GM21529 (cell line): Measurements from ENCODE around the gene ETDB.
"Not testable (repeated sequence)": the region's sequence is repeated elsewhere in the genome, so short reads cannot be mapped to it uniquely, and the experiment has no call there.

Experiments
- ATAC-seq: cut with Tn5 transposase; IDR thresholded peaks from one replicate; pipeline ENCODE4 v1.9.1; 2021; ENCODE audit not compliant: unreplicated experiment

Gene ETDB

GRCh38 chrX:135120056-135120576 is at the start of gene ETDB:
ETDB (minus strand) TSS chrX:135120526; CDS start chrX:135119261, 1,265 bp downstream.
- not testable (repeated sequence) for ATAC-seq

GRCh38 chrX:135169534-135169933 is 49.2 kb upstream of the ETDB start:
- ATAC-seq, result not testable (repeated sequence)

- ATAC-seq, result no peak
These were observed 48.2 kb upstream of the ETDB start for GRCh38 chrX:135168486-135168885.

GRCh38 chrX:135154688-135155087 is 34.4 kb upstream of the ETDB start:
- not testable (repeated sequence) for ATAC-seq

- not testable (repeated sequence) for ATAC-seq
These were observed 5.8 kb upstream of the ETDB start for GRCh38 chrX:135126145-135126544.

GRCh38 chrX:135116064-135116463 is 4.3 kb downstream of the ETDB start:
- not testable (repeated sequence) for ATAC-seq

- ATAC-seq, result peak; percentile 96
These were observed 5.9 kb downstream of the ETDB start for GRCh38 chrX:135114392-135114791.

- ATAC-seq, result no peak
These were observed 7.6 kb downstream of the ETDB start for GRCh38 chrX:135112743-135113142.

- peak; percentile 49 for ATAC-seq
These were observed 8.1 kb downstream of the ETDB start for GRCh38 chrX:135112096-135112729.

GRCh38 chrX:135109554-135109953 is 10.8 kb downstream of the ETDB start:
- no peak for ATAC-seq

- ATAC-seq, result no peak
These were observed 20.9 kb downstream of the ETDB start for GRCh38 chrX:135099493-135099783.

GRCh38 chrX:135097196-135097744 is 23.1 kb downstream of the ETDB start:
- not testable (repeated sequence) for ATAC-seq

- no peak for ATAC-seq
These were observed 24.6 kb downstream of the ETDB start for GRCh38 chrX:135095715-135096114.

GRCh38 chrX:135094726-135095125 is 25.6 kb downstream of the ETDB start:
- no peak for ATAC-seq

GRCh38 chrX:135089126-135089525 is 31.2 kb downstream of the ETDB start:
- ATAC-seq, result no peak

GRCh38 chrX:135087867-135088266 is 32.5 kb downstream of the ETDB start:
- ATAC-seq, result no peak

GRCh38 chrX:135086197-135086854 is 34.0 kb downstream of the ETDB start:
- peak; percentile 96 for ATAC-seq

- ATAC-seq, result no peak
These were observed 38.5 kb downstream of the ETDB start for GRCh38 chrX:135081693-135082404.
